HG03575 (cell line): ENCODE data around the gene ZNF112.
"Not testable (repeated sequence)": the region's sequence is repeated elsewhere in the genome, so short reads cannot be mapped to it uniquely, and the experiment has no call there.

Experiments
- ATAC-seq: cut with Tn5 transposase; IDR thresholded peaks from one replicate; pipeline ENCODE4 v1.9.1; 2021; ENCODE audit not compliant: unreplicated experiment, insufficient number of reproducible peaks, low FRiP score; ENCODE audit errors: extremely low read depth

The ZNF112 gene

DNA sequence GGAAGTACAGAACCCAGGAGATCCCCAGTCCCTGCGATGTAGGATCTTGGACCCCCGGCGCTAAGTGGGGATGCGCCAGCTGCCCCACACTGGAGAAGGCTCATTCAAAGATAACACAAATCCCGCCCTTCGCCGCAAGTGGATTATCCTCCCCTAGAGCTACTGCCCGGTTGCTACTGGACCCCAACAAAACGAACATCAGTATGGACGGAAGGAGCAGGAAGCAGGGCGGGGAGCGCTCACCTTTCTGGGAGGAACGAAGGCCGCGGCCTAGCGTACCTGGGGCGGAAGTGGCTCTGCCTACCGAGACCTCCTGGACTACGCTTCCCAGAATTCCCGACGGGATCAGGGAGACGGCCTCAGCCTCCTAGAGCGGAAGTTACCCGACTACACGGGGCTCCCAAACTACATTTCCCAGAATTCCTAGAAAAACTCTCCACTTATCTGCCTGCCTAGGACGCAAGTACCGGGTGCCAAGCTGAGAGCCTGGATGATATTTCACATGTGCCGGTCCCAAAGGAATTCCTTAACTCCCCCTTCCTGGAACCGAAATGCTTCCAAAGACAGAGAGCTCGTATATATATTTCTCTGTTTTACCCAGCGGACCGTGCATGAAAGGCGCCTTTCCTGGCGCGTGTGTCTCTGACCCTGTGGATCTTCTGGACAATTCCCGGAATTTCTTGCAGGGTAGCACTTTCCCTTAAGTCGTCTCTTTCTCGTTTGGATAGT, at the start of gene ZNF112:
Gene ZNF112 (minus strand): TSS at position 298 of the 729 bp plus-strand sequence. CDS start 16,141 bp downstream, outside the sequence.
- ATAC-seq, result no peak

DNA sequence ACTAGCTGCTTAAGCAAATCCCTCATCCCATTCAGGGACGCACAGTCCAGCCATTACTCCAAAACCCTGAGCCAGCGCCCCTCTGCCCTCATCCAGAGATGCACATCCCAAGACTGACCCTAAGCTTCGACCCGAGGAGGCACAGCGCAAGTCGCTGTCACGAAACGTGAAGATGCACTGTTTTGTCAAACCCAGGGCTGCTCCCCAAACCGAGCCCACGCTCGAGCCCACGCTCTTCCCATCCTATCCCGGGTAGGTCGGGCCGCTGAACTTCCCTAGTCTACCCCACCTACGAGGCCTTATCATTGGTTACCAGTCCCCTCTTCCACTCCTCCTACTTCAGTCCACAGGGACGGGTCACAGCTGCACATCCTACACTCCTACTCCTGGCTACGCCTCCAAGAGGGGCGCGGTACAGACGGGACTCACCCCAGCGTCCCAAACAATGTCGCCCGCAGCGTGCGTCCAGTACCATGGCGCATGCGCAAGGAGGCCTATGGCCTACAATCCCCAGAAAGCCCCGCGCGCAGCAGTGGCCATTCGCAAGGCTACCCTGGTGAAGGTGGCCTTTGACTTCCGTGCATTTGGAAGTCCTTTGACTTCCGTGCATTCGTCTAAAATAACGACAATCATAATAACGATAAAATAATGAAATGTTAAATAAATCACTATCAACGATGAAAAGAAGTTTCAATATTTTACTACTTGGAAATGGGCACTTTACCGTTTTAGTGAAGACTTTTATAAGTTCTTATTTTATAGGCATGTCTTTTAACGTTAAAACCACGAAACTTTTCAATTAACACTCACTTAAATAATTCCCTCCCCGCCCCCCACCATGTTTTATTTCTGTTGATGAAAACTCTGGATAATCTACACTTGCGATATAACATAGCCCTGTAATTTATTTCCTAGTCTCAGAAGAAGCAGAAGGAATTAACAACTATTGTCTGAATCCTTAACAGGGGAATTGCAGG, 44.9 kb upstream of the ZNF112 start, which contains the start of gene ZNF285:
Gene ZNF285 (minus strand): TSS at position 470 of the 977 bp plus-strand sequence. CDS start 4,395 bp downstream, outside the sequence.
- ATAC-seq, result no peak

GRCh38 chr19:44389268-44389667, 32.8 kb upstream of the ZNF112 start:
- ATAC-seq, result not testable (repeated sequence)

- no peak for ATAC-seq
These were observed 18.3 kb upstream of the ZNF112 start for GRCh38 chr19:44374789-44375188.

DNA sequence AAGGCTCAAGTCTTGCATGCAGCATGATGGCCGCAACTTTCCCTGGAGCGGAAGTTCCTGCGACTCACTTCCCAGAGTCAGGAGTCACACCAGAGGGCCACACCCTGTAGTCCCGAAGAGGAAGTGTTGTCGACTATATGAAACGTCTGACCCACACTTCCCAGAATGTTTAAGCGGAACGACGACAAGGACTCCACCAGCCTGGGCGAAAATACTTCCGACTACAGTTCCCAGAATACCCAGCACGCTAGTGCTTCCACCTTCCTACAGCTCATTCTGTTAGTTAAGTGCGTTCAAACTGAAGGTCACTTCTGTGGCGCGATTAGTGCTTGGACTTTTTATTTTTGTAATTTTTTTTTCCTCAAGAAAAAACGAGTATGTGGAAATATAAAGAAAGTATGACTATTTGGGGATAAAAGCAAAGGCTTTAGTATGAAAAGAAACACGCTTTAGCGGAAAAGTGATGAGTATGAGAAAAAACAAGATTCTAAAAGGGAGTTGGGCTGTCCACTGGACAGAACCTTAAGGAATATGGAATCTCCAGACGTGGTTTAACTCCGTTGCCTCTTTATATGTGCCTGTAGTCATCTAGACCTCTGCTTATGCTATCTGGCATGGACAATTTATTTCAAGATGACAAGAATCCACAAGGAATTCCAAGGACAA, 15.5 kb upstream of the ZNF112 start:
- ATAC-seq, result no peak

DNA sequence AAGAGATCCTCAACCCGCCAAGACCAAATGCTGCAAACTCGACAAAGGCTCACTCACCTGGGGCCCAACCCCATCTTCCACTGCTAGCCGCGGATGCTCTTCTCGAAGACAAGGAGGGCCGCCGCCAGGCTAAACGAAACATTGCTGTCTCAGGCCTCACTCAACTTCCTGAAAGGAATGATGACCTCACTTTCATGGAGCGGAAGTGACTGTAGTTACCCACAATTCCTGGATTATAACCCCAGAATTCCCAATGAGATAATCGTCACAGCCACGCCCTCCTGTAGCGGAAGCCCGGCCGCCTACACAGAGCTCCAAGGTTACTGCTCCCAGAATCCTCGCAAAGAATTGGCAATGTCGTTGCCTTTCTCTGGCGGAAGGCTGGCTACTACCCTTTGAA, 10.5 kb upstream of the ZNF112 start:
- no peak for ATAC-seq

DNA sequence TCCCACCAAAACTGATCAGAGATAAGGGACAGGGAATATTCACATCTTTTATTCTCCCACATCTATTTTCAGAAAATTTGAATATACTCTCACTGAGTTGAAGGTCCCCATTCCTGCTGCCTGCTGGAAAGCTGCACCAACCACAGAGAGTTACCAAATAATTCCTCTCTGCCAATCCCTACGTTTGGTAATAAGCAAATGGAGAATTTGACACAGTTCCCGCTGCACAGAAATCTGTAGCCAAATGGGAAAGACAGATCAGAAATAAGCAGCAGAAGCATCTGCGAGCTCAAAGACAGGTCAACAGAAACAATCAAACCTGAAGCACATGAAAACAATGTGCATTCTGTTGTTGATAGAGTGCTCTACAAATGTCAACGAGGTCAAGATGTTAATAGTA, 9.9 kb downstream of the ZNF112 start:
- ATAC-seq, result no peak

DNA sequence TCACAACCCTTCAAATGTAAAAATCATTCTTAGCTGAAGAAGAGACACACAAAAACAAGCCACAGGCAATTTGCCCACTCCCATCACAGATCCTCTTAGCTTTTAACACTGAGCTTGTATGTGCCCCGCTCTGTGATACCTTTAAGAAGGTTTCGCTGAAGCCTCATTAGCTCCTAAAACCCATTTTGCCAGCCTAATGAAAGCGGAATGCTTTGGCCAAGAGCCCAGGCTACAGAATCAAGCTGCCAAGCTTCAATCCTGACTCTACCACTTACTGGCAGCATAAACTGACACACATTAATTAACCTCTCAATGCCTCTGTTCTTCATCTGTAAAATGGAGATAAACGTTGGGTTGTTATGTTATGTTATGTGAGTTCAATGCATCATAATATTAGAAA, 10.5 kb downstream of the ZNF112 start:
- no peak for ATAC-seq

GRCh38 chr19:44344255-44344654, 12.2 kb downstream of the ZNF112 start:
- ATAC-seq, result no peak

GRCh38 chr19:44341794-44342193, 14.7 kb downstream of the ZNF112 start:
- ATAC-seq, result no peak

- ATAC-seq, result not testable (repeated sequence)
These were observed 21.8 kb downstream of the ZNF112 start for GRCh38 chr19:44334639-44335038.

DNA sequence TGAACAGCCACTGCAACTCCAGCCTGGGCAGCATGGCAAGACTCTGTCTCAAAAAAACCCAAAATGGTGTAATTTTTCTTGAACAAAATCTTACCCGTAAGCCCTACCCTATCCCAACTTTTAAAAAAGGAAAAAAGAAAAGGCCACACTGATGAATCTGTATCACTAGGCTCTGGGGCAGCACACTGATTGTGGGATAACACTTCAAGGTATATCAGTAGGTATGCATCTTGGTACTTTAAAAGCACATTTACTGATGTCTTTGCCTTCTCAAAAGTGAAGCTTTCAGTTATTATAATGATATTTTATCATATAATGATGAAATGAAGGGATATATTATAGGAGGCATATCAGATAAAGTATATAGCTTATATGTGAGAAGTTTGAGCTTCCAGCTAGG, 24.3 kb downstream of the ZNF112 start:
- ATAC-seq, result no peak

- ATAC-seq, result no peak
These were observed 40.6 kb downstream of the ZNF112 start for GRCh38 chr19:44315883-44316282.

DNA sequence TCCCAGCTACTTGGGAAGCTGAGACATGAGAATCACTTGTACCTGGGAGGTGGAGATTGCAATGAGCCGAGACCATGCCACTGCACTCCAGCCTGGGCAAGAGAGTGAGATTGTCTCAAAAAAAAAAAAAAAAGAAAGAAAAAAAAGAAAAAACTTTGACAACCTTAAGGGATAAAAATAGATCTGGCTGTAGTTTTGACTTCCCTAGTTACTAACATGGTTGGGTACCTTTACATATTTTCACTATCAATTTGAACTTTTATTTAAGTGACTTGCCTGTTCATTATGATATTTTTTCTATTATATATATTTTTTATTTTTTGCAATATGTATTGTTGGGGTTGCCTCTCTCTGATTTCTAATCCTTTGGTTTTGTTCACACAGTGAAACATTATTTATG, 43.2 kb downstream of the ZNF112 start:
- ATAC-seq, result no peak

DNA sequence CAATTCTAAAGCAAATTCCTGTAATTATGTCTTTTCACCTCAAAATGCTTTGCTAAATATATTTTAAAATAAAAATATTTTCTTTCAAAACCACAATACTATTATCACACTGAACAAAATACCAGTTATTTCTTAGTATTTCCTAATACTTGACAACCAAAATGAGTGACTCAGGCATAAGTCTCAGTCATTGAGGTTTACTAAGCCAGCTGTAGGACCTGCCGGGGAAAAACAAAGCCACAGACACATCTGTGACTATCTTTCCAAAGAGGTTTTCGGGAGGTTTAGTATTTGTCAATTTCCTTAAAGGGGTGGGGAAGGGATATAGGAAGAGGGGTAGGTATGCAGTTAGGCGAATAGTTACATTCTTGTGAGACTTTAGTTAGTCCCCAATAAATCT, 48.5 kb downstream of the ZNF112 start:
- no peak for ATAC-seq

GRCh38 chr19:44306283-44306682, 50.2 kb downstream of the ZNF112 start:
- ATAC-seq, result no peak

DNA sequence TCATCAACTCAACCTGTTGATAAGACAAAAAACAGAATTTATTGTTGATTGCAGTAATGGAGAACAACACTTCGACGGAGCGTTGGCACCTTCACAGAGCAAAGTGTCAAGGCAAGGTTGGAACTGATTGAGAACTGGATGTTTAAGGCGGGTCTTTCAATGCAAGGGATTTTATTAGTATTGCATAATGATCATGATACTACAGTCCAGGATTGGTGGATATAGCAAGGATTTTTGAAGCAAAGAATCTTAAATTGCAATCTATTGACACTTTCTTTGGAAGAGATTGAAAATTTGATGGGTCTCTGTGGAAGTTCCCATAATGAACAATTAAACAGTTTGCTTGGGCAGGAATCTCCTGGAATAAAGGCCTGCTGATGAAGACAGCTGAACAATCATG, 51.0 kb downstream of the ZNF112 start:
- ATAC-seq, result no peak

GRCh38 chr19:44304659-44305193, 51.8 kb downstream of the ZNF112 start, which contains the start of gene ZNF235:
TSS of gene ZNF235 (minus strand) at chr19:44305025. CDS start at chr19:44303404, 1,621 bp downstream.
- no peak for ATAC-seq

GRCh38 chr19:44303976-44304568, 52.4 kb downstream of the ZNF112 start:
- ATAC-seq, result no peak
